HepG2 (cell line): ENCODE data around the gene PPP1R1B. TPM values are rescaled to one million over a fixed set of nuclear protein-coding genes. Genes with fewer than 3 reads are reported as not detected.

Source experiments
- AGO1 ChIP-seq: fragments of 200-400 bp; formaldehyde crosslinking; IDR thresholded peaks from 2 replicates; pipeline ENCODE4 v1.6.1; 2017; ENCODE audit warnings: mild to moderate bottlenecking, low read depth, low read length, moderate library complexity; ENCODE audit not compliant: poor library complexity, severe bottlenecking
- ETV6 ChIP-seq: sonication (generic); formaldehyde crosslinking; conservative IDR thresholded peaks from 2 replicates; pipeline ENCODE4 v1.4.0; 2020; ENCODE audit warnings: missing genetic modification reagents
- HDAC2 ChIP-seq: sonication (generic); formaldehyde crosslinking; IDR thresholded peaks from 2 replicates; pipeline ENCODE4 v1.4.0; 2020; ENCODE audit warnings: missing genetic modification reagents
- MXI1 ChIP-seq: IDR thresholded peaks from 3 replicates; pipeline ENCODE4 v1.6.1; 2012; ENCODE audit warnings: low read depth, low read length, inconsistent platforms, borderline replicate concordance
- SOX13 ChIP-seq, 3 experiments: fragments of 450-650 bp in 1 of 3; sonication (generic) in 1 of 3; formaldehyde crosslinking in 1 of 3; IDR thresholded peaks in 2 of 3; conservative IDR thresholded peaks in 1 of 3; 2 replicates each; pipeline versions ENCODE4 v1.5.0 to v1.6.1; 2016 to 2020; ENCODE audit warnings: antibody characterized with exemption in 1 of 3, mild to moderate bottlenecking in 1 of 3, missing compliant biosample characterization in 1 of 3, missing genetic modification reagents in 1 of 3, moderate library complexity in 1 of 3
- SP140L ChIP-seq: sonication (generic); formaldehyde crosslinking; IDR thresholded peaks from 2 replicates; pipeline ENCODE4 v1.4.0; 2020; ENCODE audit warnings: missing genetic modification reagents, borderline replicate concordance
- XBP1 ChIP-seq: sonication (generic); formaldehyde crosslinking; IDR thresholded peaks from 2 replicates; pipeline ENCODE4 v1.5.0; 2020; ENCODE audit warnings: missing genetic modification reagents
- ZFP37 ChIP-seq: sonication (generic); formaldehyde crosslinking; IDR thresholded peaks from 2 replicates; pipeline ENCODE4 v1.4.0; 2020; ENCODE audit warnings: missing genetic modification reagents, borderline replicate concordance
- ZNF12 ChIP-seq: sonication (generic); formaldehyde crosslinking; IDR thresholded peaks from 2 replicates; pipeline ENCODE4 v1.5.0; 2020; ENCODE audit warnings: missing genetic modification reagents
- ZNF207 ChIP-seq: fragments of 450-650 bp; IDR thresholded peaks from 2 replicates; pipeline ENCODE4 v1.6.1; 2016; ENCODE audit warnings: antibody characterized with exemption, borderline replicate concordance
- ZNF354B ChIP-seq: sonication (generic); formaldehyde crosslinking; IDR thresholded peaks from 2 replicates; pipeline ENCODE4 v1.8.0; 2022; ENCODE audit warnings: mild to moderate bottlenecking, missing genetic modification reagents
- ZNF543 ChIP-seq: sonication (generic); formaldehyde crosslinking; IDR thresholded peaks from 2 replicates; pipeline ENCODE4 v1.4.0; 2020; ENCODE audit warnings: mild to moderate bottlenecking, missing genetic modification reagents
- ZNF709 ChIP-seq: sonication (generic); formaldehyde crosslinking; IDR thresholded peaks from 2 replicates; pipeline ENCODE4 v1.5.0; 2020; ENCODE audit warnings: mild to moderate bottlenecking, missing genetic modification reagents
- ZNF878 ChIP-seq: sonication (generic); formaldehyde crosslinking; IDR thresholded peaks from 2 replicates; pipeline ENCODE4 v1.8.1; 2023; ENCODE audit warnings: mild to moderate bottlenecking, missing genetic modification reagents, moderate library complexity
- ZSCAN22 ChIP-seq: sonication (generic); formaldehyde crosslinking; IDR thresholded peaks from 2 replicates; pipeline ENCODE4 v1.4.0; 2020; ENCODE audit warnings: mild to moderate bottlenecking, missing genetic modification reagents
- ZUFSP ChIP-seq: sonication (generic); formaldehyde crosslinking; IDR thresholded peaks from 2 replicates; pipeline ENCODE4 v1.9.0; 2021; ENCODE audit warnings: missing genetic modification reagents, mild to moderate bottlenecking, borderline replicate concordance
- polyA plus RNA-seq, 8 experiments: library from polyadenylated mRNA; depleted of rRNA in 3 of 8; stranded (reverse) in 7 of 8; unstranded in 1 of 8; fragments of >200 nt; fragmentation: Illumina TruSeq in 4 of 8; extraction: Trizol in 4 of 8; gene quantifications; 2 replicates each; pipeline versions ENCODE4 v1.2.1 to v1.2.3, GENCODE V29; 2011 to 2016; ENCODE audit warnings: low read depth in 4 of 8, missing spikeins in 1 of 8, mixed read lengths in 1 of 8; ENCODE audit not compliant: insufficient read depth in 1 of 8
- total RNA-seq, 5 experiments: library from RNA; depleted of rRNA; stranded (reverse); fragments of >200 nt; fragmentation: Illumina TruSeq; extraction: Trizol; gene quantifications; 2 replicates each; pipeline ENCODE4 v1.2.3, GENCODE V29; 2016; ENCODE audit warnings: low read depth in 1 of 5
- TF ChIP-seq, protein P1 (sequence below): sonication (generic); formaldehyde crosslinking; IDR thresholded peaks from 2 replicates; pipeline ENCODE4 v1.4.0; 2020; ENCODE audit warnings: mild to moderate bottlenecking, low read depth, missing genetic modification reagents
- TF ChIP-seq, protein P2 (sequence below): sonication (generic); formaldehyde crosslinking; IDR thresholded peaks from 2 replicates; pipeline ENCODE4 v1.4.0; 2020; ENCODE audit warnings: mild to moderate bottlenecking, missing genetic modification reagents
- TF ChIP-seq, protein P3 (sequence below): sonication (generic); formaldehyde crosslinking; IDR thresholded peaks from 2 replicates; pipeline ENCODE4 v1.4.0; 2020; ENCODE audit warnings: missing genetic modification reagents
- TF ChIP-seq, protein P4 (sequence below): sonication (generic); formaldehyde crosslinking; IDR thresholded peaks from 2 replicates; pipeline ENCODE4 v1.4.0; 2020; ENCODE audit warnings: missing genetic modification reagents

Gene PPP1R1B
- total and polyA plus RNA-seq, 2 of the 13 experiments (the other 11 are each of a cell fraction or from before 2014, with no cell fraction given), result 0.08 TPM; not detected in 1

DNA sequence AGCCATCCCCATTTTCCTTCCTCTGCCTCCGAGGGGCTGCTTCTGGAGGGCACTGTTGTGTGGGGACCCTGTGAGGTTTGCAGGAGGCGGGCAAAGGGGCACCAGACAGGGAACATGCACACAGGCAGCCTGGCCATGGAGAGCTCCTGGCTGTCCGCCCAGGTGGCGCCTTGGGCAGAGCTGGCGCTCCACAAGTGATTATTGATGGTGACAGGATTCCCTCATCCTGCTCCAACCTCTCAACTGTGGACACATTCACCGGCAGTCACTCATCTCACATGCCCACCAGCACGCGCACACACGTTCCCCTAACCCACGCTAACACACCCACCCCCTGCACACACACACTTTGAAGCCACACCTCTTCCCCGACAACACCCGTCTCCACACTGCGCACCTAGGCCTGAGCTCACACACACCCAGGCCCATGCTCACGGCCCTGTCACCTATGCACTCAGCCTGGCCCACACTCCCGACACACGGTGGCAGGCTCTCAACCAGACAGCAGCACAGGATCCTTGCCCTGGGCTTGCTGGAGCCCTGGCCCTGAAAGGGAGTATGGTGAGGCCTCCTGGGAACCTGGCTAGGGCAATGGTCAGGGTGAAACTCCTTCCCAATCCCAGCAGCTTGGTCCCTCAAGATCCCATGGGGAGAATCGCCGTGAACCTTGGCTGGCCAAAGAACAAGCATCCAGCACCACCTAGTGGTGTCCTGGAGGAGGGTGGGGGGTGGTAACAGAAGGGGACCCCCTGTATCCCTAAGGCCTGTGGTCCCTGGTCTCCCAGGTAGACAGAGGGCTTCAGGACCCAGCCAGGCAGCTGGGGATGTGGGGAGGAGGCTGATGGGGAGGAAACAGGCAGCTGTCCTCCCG is 45.1 kb downstream of the PPP1R1B start (continued):
- no peak; the same call in 1 of the 2 replicates for TF ChIP-seq HDAC2 (CRISPR knock-in tag)
- 0 out of 2 replicates have a peak, but pooled peaks have one; percentile 48 for TF ChIP-seq ZNF709
- no peak for TF ChIP-seq ZNF207
- TF ChIP-seq ZNF354B (CRISPR knock-in tag), result no peak
- TF ChIP-seq, protein P1, sequence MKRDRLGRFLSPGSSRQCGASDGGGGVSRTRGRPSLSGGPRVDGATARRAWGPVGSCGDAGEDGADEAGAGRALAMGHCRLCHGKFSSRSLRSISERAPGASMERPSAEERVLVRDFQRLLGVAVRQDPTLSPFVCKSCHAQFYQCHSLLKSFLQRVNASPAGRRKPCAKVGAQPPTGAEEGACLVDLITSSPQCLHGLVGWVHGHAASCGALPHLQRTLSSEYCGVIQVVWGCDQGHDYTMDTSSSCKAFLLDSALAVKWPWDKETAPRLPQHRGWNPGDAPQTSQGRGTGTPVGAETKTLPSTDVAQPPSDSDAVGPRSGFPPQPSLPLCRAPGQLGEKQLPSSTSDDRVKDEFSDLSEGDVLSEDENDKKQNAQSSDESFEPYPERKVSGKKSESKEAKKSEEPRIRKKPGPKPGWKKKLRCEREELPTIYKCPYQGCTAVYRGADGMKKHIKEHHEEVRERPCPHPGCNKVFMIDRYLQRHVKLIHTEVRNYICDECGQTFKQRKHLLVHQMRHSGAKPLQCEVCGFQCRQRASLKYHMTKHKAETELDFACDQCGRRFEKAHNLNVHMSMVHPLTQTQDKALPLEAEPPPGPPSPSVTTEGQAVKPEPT, result peak; percentile 85; the same call in 1 of the 2 replicates
- no peak for TF ChIP-seq ZNF878 (CRISPR knock-in tag)
- TF ChIP-seq ETV6 (CRISPR knock-in tag), result 0 out of 2 replicates have a peak, but pooled peaks have one; percentile 44
- TF ChIP-seq XBP1 (CRISPR knock-in tag), result no peak
- TF ChIP-seq ZFP37 (CRISPR knock-in tag), result no peak
- no peak; the same call in 1 of the 2 replicates for TF ChIP-seq ZSCAN22 (CRISPR knock-in tag)
- TF ChIP-seq ZNF12 (CRISPR knock-in tag), result no peak
- no peak for TF ChIP-seq ZUFSP (CRISPR knock-in tag)
- TF ChIP-seq, protein P2, sequence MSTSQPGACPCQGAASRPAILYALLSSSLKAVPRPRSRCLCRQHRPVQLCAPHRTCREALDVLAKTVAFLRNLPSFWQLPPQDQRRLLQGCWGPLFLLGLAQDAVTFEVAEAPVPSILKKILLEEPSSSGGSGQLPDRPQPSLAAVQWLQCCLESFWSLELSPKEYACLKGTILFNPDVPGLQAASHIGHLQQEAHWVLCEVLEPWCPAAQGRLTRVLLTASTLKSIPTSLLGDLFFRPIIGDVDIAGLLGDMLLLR, result 0 out of 2 replicates have a peak, but pooled peaks have one; percentile 63
- TF ChIP-seq, protein P3, sequence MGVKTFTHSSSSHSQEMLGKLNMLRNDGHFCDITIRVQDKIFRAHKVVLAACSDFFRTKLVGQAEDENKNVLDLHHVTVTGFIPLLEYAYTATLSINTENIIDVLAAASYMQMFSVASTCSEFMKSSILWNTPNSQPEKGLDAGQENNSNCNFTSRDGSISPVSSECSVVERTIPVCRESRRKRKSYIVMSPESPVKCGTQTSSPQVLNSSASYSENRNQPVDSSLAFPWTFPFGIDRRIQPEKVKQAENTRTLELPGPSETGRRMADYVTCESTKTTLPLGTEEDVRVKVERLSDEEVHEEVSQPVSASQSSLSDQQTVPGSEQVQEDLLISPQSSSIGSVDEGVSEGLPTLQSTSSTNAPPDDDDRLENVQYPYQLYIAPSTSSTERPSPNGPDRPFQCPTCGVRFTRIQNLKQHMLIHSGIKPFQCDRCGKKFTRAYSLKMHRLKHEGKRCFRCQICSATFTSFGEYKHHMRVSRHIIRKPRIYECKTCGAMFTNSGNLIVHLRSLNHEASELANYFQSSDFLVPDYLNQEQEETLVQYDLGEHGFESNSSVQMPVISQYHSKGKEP (CRISPR knock-in tag), result no peak
- TF ChIP-seq AGO1, result no peak
- TF ChIP-seq SP140L (CRISPR knock-in tag), result no peak
- TF ChIP-seq MXI1, result 0 out of 3 replicates have a peak, but pooled peaks have one; percentile 17
- TF ChIP-seq SOX13 (IDR thresholded peaks at IDR 0.05), result no peak
- no peak for TF ChIP-seq SOX13 (CRISPR knock-in tag; conservative IDR thresholded peaks at IDR 0.05 in 1 of 2, IDR thresholded peaks at IDR 0.05 in 1 of 2)
- TF ChIP-seq, protein P4, sequence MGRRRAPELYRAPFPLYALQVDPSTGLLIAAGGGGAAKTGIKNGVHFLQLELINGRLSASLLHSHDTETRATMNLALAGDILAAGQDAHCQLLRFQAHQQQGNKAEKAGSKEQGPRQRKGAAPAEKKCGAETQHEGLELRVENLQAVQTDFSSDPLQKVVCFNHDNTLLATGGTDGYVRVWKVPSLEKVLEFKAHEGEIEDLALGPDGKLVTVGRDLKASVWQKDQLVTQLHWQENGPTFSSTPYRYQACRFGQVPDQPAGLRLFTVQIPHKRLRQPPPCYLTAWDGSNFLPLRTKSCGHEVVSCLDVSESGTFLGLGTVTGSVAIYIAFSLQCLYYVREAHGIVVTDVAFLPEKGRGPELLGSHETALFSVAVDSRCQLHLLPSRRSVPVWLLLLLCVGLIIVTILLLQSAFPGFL (CRISPR knock-in tag), result no peak
- 0 out of 2 replicates have a peak, but pooled peaks have one; percentile 60 for TF ChIP-seq ZNF543 (CRISPR knock-in tag)
